ENCODE results near the gene PIGW. TPM values are rescaled to one million over a fixed set of nuclear protein-coding genes. Genes with fewer than 3 reads are reported as not detected.

PIGW gene
- total RNA-seq, 1 experiment from 2014 or later = 8.0 TPM

GRCh38 chr17:36550491-36551417 is 16.0 kb downstream of the PIGW start:
- intact Hi-C loops (cut with micrococcal nuclease; ENCODE audit: unreplicated experiment) = no loop called here
- H3K79me2 ChIP-seq (ENCODE audit: low read depth) = peaks cover 98% of the 10 kb centered on the region
- no peak overlapping the region for H3K4me2 ChIP-seq
- H4K20me1 ChIP-seq (ENCODE audit: insufficient read depth) = peaks cover 92% of the 10 kb centered on the region
- POLR2A ChIA-PET (ENCODE audit: unreplicated experiment) = no interaction called here
- no peak overlapping the region for H3K4me3 ChIP-seq
- BruUV-seq (replicated peaks) = no TSS peak
- CTCF ChIA-PET = interaction anchor here (0.6 kb wide), 1 partner anchor 22 kb away, joined by 3 read pairs; no protein-coding TSS in a partner anchor
- H3K36me3 ChIP-seq (ENCODE audit: low read depth) = peaks cover 18% of the 10 kb centered on the region
- H3K27me3 ChIP-seq (ENCODE audit: insufficient read depth, low read depth) = no peaks in the 10 kb centered on the region
- no peak for DNase-seq
- peaks cover 17% of the 10 kb centered on the region for H3K4me1 ChIP-seq (replicated peaks; ENCODE audit: insufficient read depth)
- H3K9me2 ChIP-seq (ENCODE audit: insufficient read depth) = no peaks in the 10 kb centered on the region
- TF ChIP-seq EZH2 (IDR thresholded peaks at IDR 0.05; ENCODE audit: low read depth) = no peak
- no peak for TF ChIP-seq CTCF (conservative IDR thresholded peaks at IDR 0.05)
- no peak overlapping the region for H2AFZ ChIP-seq
- H3K9me3 ChIP-seq (ENCODE audit: insufficient read depth, low read depth) = no peaks in the 10 kb centered on the region
- H3K27ac ChIP-seq = 0 out of 2 replicates have a peak overlapping the region, but pooled peaks have one; percentile 7
- peaks cover 18% of the 10 kb centered on the region for H3F3A ChIP-seq (ENCODE audit: insufficient read depth, low read depth)

GRCh38 chr17:36553459-36553858 is 18.7 kb downstream of the PIGW start:
- H3F3A ChIP-seq (ENCODE audit: insufficient read depth, low read depth) = peaks cover 6% of the 10 kb centered on the region; the same call in 1 of the 2 replicates
- POLR2A ChIA-PET (ENCODE audit: unreplicated experiment) = no interaction called here
- no peaks in the 10 kb centered on the region for H3K9me2 ChIP-seq (ENCODE audit: insufficient read depth)
- H3K79me2 ChIP-seq (ENCODE audit: low read depth) = peaks cover 71% of the 10 kb centered on the region
- no peak for TF ChIP-seq CTCF (conservative IDR thresholded peaks at IDR 0.05)
- no peak for TF ChIP-seq EZH2 (IDR thresholded peaks at IDR 0.05; ENCODE audit: low read depth)
- intact Hi-C loops (cut with micrococcal nuclease; ENCODE audit: unreplicated experiment) = no loop called here
- no peak overlapping the region for H3K4me3 ChIP-seq
- no TSS peak for BruUV-seq (replicated peaks)
- no peak overlapping the region for H3K27ac ChIP-seq
- H3K9me3 ChIP-seq (ENCODE audit: insufficient read depth, low read depth) = no peaks in the 10 kb centered on the region
- CTCF ChIA-PET = no interaction called here
- H3K36me3 ChIP-seq (ENCODE audit: low read depth) = peaks cover 18% of the 10 kb centered on the region
- no peak overlapping the region for H2AFZ ChIP-seq
- peaks cover 78% of the 10 kb centered on the region for H4K20me1 ChIP-seq (ENCODE audit: insufficient read depth)
- DNase-seq = no peak
- no peaks in the 10 kb centered on the region; the same call in 1 of the 2 replicates for H3K4me1 ChIP-seq (replicated peaks; ENCODE audit: insufficient read depth)
- no peaks in the 10 kb centered on the region for H3K27me3 ChIP-seq (ENCODE audit: insufficient read depth, low read depth)
- H3K4me2 ChIP-seq = no peak overlapping the region

GRCh38 chr17:36566081-36566480 is 31.3 kb downstream of the PIGW start:
- no peak for DNase-seq
- no peaks in the 10 kb centered on the region for H3K9me3 ChIP-seq (ENCODE audit: insufficient read depth, low read depth)
- no peaks in the 10 kb centered on the region for H3F3A ChIP-seq (ENCODE audit: insufficient read depth, low read depth)
- intact Hi-C loops (cut with micrococcal nuclease; ENCODE audit: unreplicated experiment) = no loop called here
- POLR2A ChIA-PET (ENCODE audit: unreplicated experiment) = no interaction called here
- no peaks in the 10 kb centered on the region; the same call in 1 of the 2 replicates for H4K20me1 ChIP-seq (ENCODE audit: insufficient read depth)
- no peak overlapping the region for H3K4me2 ChIP-seq
- H3K9me2 ChIP-seq (ENCODE audit: insufficient read depth) = no peaks in the 10 kb centered on the region
- peaks cover 7% of the 10 kb centered on the region; the same call in 1 of the 2 replicates for H3K79me2 ChIP-seq (ENCODE audit: low read depth)
- H3K27me3 ChIP-seq (ENCODE audit: insufficient read depth, low read depth) = no peaks in the 10 kb centered on the region
- BruUV-seq (replicated peaks) = no TSS peak
- H2AFZ ChIP-seq = no peak overlapping the region
- H3K27ac ChIP-seq = no peak overlapping the region
- TF ChIP-seq CTCF (conservative IDR thresholded peaks at IDR 0.05) (no peak), EZH2 (IDR thresholded peaks at IDR 0.05; ENCODE audit: low read depth) (no peak)
- H3K4me1 ChIP-seq (replicated peaks; ENCODE audit: insufficient read depth) = no peaks in the 10 kb centered on the region
- CTCF ChIA-PET = interaction anchor here (0.6 kb wide), 1 partner anchor 10 kb away, joined by 6 read pairs; no protein-coding TSS in a partner anchor
- H3K36me3 ChIP-seq (ENCODE audit: low read depth) = peaks cover 16% of the 10 kb centered on the region; the same call in 1 of the 2 replicates
- H3K4me3 ChIP-seq = no peak overlapping the region
